SU-DHL-6 (cell line): Measurements from ENCODE around the gene MRM2.

Source experiments
- EZH2phosphoT487 ChIP-seq: fragments of 200-600 bp; sonication (generic), shearing (Covaris generic); conservative IDR thresholded peaks from 2 replicates; pipeline ENCODE4 v1.6.1; 2018; ENCODE audit warnings: mild to moderate bottlenecking, antibody characterized with exemption, low read length, moderate library complexity, mixed read lengths
- TF ChIP-seq, protein P1 (sequence below): fragments of 200-600 bp; sonication (generic); IDR thresholded peaks from one replicate; pipeline ENCODE4 v1.5.1; 2017; ENCODE audit warnings: antibody characterized with exemption, mild to moderate bottlenecking, low read length, moderate library complexity; ENCODE audit not compliant: insufficient read depth, poor library complexity, severe bottlenecking

- TF ChIP-seq, protein P1, sequence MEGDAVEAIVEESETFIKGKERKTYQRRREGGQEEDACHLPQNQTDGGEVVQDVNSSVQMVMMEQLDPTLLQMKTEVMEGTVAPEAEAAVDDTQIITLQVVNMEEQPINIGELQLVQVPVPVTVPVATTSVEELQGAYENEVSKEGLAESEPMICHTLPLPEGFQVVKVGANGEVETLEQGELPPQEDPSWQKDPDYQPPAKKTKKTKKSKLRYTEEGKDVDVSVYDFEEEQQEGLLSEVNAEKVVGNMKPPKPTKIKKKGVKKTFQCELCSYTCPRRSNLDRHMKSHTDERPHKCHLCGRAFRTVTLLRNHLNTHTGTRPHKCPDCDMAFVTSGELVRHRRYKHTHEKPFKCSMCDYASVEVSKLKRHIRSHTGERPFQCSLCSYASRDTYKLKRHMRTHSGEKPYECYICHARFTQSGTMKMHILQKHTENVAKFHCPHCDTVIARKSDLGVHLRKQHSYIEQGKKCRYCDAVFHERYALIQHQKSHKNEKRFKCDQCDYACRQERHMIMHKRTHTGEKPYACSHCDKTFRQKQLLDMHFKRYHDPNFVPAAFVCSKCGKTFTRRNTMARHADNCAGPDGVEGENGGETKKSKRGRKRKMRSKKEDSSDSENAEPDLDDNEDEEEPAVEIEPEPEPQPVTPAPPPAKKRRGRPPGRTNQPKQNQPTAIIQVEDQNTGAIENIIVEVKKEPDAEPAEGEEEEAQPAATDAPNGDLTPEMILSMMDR: no peak
- no peak for TF ChIP-seq EZH2phosphoT487
Measured at GRCh38 chr7:2227699-2228098, 14.3 kb downstream of the MRM2 start.
